Measurements from ENCODE around the gene LLGL1. TPM values are rescaled to one million over a fixed set of nuclear protein-coding genes. Genes with fewer than 3 reads are reported as not detected.

LLGL1 gene
- total and polyA plus RNA-seq, 10 of the 15 experiments (the other 5 are each of a cell fraction or from before 2014, with no cell fraction given), result 0.02 to 9.2 (median 2.5) TPM

DNA sequence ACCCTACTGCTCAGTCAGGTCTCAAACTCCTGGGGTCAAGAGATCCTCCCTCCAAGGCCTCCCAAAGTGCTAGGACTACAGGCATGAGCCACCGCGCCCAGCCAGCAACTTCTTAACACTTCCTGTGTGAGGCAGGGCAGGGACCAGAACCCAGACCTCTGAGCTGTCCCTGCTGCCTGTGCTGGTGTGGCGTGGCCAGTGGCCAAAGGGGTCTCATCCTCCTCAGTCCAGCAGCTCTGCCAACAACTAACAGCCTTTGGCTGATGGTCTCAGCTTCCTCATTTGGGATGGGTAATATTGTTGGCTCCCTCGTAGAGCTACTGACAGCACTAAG, 1.4 kb upstream of the LLGL1 start (continued):
- TF ChIP-seq, protein P1, sequence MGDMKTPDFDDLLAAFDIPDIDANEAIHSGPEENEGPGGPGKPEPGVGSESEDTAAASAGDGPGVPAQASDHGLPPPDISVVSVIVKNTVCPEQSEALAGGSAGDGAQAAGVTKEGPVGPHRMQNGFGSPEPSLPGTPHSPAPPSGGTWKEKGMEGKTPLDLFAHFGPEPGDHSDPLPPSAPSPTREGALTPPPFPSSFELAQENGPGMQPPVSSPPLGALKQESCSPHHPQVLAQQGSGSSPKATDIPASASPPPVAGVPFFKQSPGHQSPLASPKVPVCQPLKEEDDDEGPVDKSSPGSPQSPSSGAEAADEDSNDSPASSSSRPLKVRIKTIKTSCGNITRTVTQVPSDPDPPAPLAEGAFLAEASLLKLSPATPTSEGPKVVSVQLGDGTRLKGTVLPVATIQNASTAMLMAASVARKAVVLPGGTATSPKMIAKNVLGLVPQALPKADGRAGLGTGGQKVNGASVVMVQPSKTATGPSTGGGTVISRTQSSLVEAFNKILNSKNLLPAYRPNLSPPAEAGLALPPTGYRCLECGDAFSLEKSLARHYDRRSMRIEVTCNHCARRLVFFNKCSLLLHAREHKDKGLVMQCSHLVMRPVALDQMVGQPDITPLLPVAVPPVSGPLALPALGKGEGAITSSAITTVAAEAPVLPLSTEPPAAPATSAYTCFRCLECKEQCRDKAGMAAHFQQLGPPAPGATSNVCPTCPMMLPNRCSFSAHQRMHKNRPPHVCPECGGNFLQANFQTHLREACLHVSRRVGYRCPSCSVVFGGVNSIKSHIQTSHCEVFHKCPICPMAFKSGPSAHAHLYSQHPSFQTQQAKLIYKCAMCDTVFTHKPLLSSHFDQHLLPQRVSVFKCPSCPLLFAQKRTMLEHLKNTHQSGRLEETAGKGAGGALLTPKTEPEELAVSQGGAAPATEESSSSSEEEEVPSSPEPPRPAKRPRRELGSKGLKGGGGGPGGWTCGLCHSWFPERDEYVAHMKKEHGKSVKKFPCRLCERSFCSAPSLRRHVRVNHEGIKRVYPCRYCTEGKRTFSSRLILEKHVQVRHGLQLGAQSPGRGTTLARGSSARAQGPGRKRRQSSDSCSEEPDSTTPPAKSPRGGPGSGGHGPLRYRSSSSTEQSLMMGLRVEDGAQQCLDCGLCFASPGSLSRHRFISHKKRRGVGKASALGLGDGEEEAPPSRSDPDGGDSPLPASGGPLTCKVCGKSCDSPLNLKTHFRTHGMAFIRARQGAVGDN (IDR thresholded peaks at IDR 0.05), result no peak
- TF ChIP-seq HCFC1 (IDR thresholded peaks at IDR 0.05; ENCODE audit: low read length) (no peak), STAT3 (IDR thresholded peaks at IDR 0.05; ENCODE audit: low read depth, low read length) (no peak), IKZF1 (conservative IDR thresholded peaks at IDR 0.05) (no peak), EP300 (IDR thresholded peaks at IDR 0.05; ENCODE audit: borderline replicate concordance in 1 of 2, control insufficient read depth in 1 of 2, low read depth in 2 of 2, low read length in 2 of 2) (no peak), NBN (IDR thresholded peaks at IDR 0.05) (no peak), BCL11A (IDR thresholded peaks at IDR 0.05; ENCODE audit: low read depth, low read length) (no peak), IRF4 (IDR thresholded peaks at IDR 0.05; ENCODE audit: low read depth, low read length) (no peak)
- TF ChIP-seq, protein P2, sequence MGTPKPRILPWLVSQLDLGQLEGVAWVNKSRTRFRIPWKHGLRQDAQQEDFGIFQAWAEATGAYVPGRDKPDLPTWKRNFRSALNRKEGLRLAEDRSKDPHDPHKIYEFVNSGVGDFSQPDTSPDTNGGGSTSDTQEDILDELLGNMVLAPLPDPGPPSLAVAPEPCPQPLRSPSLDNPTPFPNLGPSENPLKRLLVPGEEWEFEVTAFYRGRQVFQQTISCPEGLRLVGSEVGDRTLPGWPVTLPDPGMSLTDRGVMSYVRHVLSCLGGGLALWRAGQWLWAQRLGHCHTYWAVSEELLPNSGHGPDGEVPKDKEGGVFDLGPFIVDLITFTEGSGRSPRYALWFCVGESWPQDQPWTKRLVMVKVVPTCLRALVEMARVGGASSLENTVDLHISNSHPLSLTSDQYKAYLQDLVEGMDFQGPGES (IDR thresholded peaks at IDR 0.05), result no peak

Data from GM12878 (cell line).